ENCODE data around the gene MFNG.

MFNG gene

DNA sequence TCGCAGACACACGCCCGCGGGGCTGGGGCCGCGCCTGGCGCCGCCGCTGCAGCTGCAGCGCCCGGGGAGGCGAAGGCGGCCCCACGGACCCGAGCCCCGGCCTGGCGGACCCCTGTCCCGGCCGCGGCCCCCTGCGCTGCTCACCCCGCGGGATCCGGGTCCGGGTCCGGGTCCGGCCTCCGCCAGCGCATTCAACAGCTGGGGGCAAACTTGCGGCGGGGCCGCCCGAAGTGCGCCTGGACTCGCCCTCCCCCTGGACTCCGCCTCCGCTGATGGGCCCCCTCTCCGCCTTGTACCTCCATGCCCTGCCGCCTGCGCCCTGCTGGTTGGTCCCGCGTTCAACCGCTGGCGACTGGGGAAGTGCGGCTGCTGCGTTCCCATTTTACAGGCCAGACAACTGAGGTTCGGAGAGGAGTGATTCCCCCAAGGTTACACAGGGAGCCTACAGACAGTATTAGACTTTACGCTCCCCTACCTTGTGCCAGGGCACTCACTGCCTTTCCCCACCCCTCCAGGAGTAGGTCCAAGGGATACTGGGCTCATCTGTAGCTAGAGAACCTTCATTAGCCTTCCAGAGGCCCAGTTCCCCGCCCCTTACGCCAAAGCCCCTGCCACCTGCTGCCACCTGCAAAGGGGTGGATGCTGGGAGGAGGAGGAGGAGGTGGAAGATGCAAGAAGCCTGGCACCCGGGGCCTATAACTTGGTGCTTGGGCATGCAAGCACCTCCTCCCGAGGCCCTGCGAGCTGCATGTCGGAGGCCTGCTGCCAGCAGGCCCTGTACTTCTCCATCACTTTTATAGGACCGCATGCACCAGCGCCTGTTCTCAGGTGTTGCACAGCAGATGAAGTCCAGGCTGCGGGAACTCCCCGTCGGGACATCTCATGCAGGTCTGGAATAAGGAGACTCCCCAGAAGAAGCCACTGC, 58.2 kb downstream of the MFNG start:
- no peak for DNase-seq (ENCODE audit: low read depth)
- TF ChIP-seq POLR2A (IDR thresholded peaks at IDR 0.05; ENCODE audit: extremely low read depth, insufficient read length): no peak
- TF ChIP-seq, protein P1, sequence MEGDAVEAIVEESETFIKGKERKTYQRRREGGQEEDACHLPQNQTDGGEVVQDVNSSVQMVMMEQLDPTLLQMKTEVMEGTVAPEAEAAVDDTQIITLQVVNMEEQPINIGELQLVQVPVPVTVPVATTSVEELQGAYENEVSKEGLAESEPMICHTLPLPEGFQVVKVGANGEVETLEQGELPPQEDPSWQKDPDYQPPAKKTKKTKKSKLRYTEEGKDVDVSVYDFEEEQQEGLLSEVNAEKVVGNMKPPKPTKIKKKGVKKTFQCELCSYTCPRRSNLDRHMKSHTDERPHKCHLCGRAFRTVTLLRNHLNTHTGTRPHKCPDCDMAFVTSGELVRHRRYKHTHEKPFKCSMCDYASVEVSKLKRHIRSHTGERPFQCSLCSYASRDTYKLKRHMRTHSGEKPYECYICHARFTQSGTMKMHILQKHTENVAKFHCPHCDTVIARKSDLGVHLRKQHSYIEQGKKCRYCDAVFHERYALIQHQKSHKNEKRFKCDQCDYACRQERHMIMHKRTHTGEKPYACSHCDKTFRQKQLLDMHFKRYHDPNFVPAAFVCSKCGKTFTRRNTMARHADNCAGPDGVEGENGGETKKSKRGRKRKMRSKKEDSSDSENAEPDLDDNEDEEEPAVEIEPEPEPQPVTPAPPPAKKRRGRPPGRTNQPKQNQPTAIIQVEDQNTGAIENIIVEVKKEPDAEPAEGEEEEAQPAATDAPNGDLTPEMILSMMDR (IDR thresholded peaks at IDR 0.05; ENCODE audit: low read depth, low read length): no peak
- TF ChIP-seq MAX (IDR thresholded peaks at IDR 0.05; ENCODE audit: low read depth, low read length): no peak
- TF ChIP-seq MYC (IDR thresholded peaks at IDR 0.05; ENCODE audit: low read depth, low read length): no peak
- H3K4me3 ChIP-seq (ENCODE audit: low read depth, low read length): no peak overlapping the region

DNA sequence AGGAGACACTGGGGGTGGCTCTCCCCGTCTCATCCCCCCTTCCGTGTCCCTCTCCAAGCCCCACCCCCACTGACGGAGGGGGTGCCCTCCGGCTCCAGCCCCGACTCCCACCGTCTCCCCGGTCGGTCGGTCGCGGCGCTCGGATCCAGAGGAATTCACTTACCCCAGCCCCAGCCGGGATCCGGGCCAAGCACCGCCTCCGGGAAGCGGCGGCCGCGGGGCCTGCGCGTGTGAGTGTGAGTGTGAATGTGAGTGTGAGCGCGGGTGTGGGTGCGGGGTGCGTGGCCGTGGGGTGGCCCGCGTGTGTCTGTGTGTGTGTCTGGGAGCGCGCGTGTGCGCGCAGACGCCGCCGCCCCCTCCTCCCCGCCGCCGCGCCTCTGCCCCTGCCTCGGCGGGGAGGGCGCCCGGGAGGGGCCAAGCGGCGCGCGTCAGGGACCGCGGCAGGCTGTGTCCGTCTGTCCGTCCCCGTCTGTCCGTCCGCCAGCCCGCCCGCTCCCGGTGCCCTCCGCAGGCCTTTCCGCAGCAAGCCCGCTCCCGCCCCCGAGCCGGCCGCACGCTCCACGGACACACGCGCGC, 59.0 kb downstream of the MFNG start, which contains the start of gene ELFN2:
TSS of gene ELFN2 (minus strand) at position 345 of the 576 bp plus-strand sequence. CDS start 51,945 bp downstream, outside the sequence.
- no peak for DNase-seq (ENCODE audit: low read depth)
- TF ChIP-seq, protein P1 (IDR thresholded peaks at IDR 0.05; ENCODE audit: low read depth, low read length): no peak
- TF ChIP-seq MYC (IDR thresholded peaks at IDR 0.05; ENCODE audit: low read depth, low read length) (no peak), MAX (IDR thresholded peaks at IDR 0.05; ENCODE audit: low read depth, low read length) (no peak), POLR2A (IDR thresholded peaks at IDR 0.05; ENCODE audit: extremely low read depth, insufficient read length) (no peak)
- no peak within 1 kb of the TSS for H3K4me3 ChIP-seq (ENCODE audit: low read depth, low read length)

- no peak for DNase-seq (ENCODE audit: low read depth)
- H3K4me3 ChIP-seq (ENCODE audit: low read depth, low read length): no peak overlapping the region
- TF ChIP-seq MYC (IDR thresholded peaks at IDR 0.05; ENCODE audit: low read depth, low read length) (no peak), POLR2A (IDR thresholded peaks at IDR 0.05; ENCODE audit: extremely low read depth, insufficient read length) (no peak)
These were observed 59.5 kb downstream of the MFNG start for GRCh38 chr22:37426706-37427134.

DNA sequence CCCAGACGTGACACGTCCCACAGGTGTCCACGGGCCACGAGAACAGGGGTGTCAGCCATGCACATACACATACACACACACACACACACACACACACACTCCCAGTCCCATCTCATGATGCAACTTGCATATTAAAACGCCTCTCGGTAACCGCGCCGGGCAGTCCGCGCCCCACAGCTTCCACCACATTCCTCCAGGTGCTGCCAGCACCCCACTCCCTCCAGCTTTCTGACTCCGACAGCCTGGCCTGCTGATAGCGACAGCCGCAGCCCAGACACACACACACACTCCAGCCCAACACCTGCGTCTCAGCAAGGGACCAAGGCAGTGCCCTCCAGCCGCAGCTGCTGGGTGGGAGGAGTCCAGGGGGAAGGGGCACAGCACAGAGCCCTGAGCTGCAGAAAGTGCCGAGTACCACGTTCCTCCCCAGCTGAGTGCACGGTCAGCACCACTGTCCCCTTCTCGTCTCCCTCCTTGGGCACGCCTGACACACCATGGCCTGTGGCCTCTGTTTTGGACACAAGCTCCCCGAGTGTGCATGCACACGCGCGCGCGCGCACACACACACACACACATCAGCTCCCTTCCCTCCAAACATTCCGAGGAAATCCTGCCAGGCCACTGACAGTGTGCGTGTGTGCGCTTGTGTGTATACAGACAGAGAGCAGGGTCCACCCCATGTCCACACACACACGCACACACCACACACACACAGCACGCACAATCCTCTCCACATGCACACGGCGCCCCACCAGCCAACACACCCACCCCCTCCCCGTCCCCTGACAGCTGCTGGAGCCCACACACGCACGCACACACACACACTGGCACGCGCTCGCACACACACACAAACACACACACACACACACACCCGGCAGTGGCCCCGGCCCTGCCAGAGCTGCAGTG, 60.1 kb downstream of the MFNG start:
- no peak overlapping the region for H3K4me3 ChIP-seq (ENCODE audit: low read depth, low read length)
- peak; percentile 47 for DNase-seq (ENCODE audit: low read depth)
- TF ChIP-seq MYC (IDR thresholded peaks at IDR 0.05; ENCODE audit: low read depth, low read length): no peak
- no peak for TF ChIP-seq MAX (IDR thresholded peaks at IDR 0.05; ENCODE audit: low read depth, low read length)
- TF ChIP-seq, protein P1 (IDR thresholded peaks at IDR 0.05; ENCODE audit: low read depth, low read length): no peak
- TF ChIP-seq POLR2A (IDR thresholded peaks at IDR 0.05; ENCODE audit: extremely low read depth, insufficient read length): no peak

DNA sequence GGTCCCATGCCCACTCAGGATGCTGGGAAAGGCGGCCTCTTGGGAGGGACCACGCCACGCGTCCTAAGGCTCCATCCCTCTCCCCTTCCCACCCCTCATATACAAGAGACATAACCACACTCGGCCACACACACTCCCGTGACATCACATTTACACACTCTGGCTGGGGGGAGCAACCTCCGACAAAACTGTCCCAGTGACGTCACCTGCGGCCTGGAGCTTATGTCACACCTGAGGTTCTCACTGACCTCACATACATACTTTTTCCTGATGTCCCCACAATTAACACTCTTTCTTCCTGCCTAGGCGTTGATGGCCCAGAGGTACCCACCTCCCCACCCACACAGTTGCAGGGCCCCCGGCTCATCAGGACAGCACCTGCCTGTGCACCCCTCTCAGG, 60.8 kb downstream of the MFNG start:
- no peak for DNase-seq (ENCODE audit: low read depth)
- no peak for TF ChIP-seq MYC (IDR thresholded peaks at IDR 0.05; ENCODE audit: low read depth, low read length)
- TF ChIP-seq, protein P1 (IDR thresholded peaks at IDR 0.05; ENCODE audit: low read depth, low read length): no peak
- TF ChIP-seq MAX (IDR thresholded peaks at IDR 0.05; ENCODE audit: low read depth, low read length): no peak
- no peak for TF ChIP-seq POLR2A (IDR thresholded peaks at IDR 0.05; ENCODE audit: extremely low read depth, insufficient read length)
- no peak overlapping the region for H3K4me3 ChIP-seq (ENCODE audit: low read depth, low read length)

All from NB4 (cell line).